K562 (cell line): ENCODE data around the gene ATAD3C. TPM values are rescaled to one million over a fixed set of nuclear protein-coding genes. Genes with fewer than 3 reads are reported as not detected.

Experiments used
- ARNT ChIP-seq, 2 experiments: fragments of 450-650 bp; IDR thresholded peaks; 2 replicates each; pipeline ENCODE4 v1.6.1; 2016; ENCODE audit warnings: mild to moderate bottlenecking in 1 of 2
- ASH1L ChIP-seq: fragments of 450-650 bp; IDR thresholded peaks from 2 replicates; pipeline ENCODE4 v1.6.1; 2018; ENCODE audit warnings: borderline replicate concordance, mild to moderate bottlenecking, low read depth; ENCODE audit not compliant: partially characterized antibody
- CBX1 ChIP-seq: sonication (generic); IDR thresholded peaks from 2 replicates; pipeline ENCODE4 v1.6.1; 2016; ENCODE audit warnings: antibody characterized with exemption, low read depth, mild to moderate bottlenecking
- CREB3L1 ChIP-seq: fragments of 450-650 bp; IDR thresholded peaks from 2 replicates; pipeline ENCODE4 v1.6.1; 2014; ENCODE audit warnings: low read depth, mild to moderate bottlenecking, moderate library complexity, borderline replicate concordance
- ELF1 ChIP-seq: fragments of 200-800 bp; sonication (Bioruptor generic); IDR thresholded peaks from 2 replicates; pipeline ENCODE4 v1.6.1; 2016; ENCODE audit warnings: missing genetic modification characterization, missing compliant biosample characterization
- HLTF ChIP-seq: fragments of 450-650 bp; IDR thresholded peaks from 2 replicates; pipeline ENCODE4 v1.6.1; 2016
- KLF13 ChIP-seq: fragments of 450-650 bp; IDR thresholded peaks from 2 replicates; pipeline ENCODE4 v1.6.1; 2016; ENCODE audit warnings: missing genetic modification characterization, low read depth, mild to moderate bottlenecking, missing compliant biosample characterization, moderate library complexity, borderline replicate concordance
- SIN3B ChIP-seq: fragments of 450-650 bp; IDR thresholded peaks from 2 replicates; pipeline ENCODE4 v1.6.1; 2017; ENCODE audit warnings: low read depth, mild to moderate bottlenecking, moderate library complexity
- SMAD3 ChIP-seq: fragments of 450-650 bp; formaldehyde crosslinking; conservative IDR thresholded peaks from 2 replicates; pipeline ENCODE4 v1.4.0; 2020; ENCODE audit warnings: mild to moderate bottlenecking
- SRSF9 ChIP-seq: fragments of 200-400 bp; formaldehyde crosslinking; IDR thresholded peaks from 2 replicates; pipeline ENCODE4 v1.6.1; 2017; ENCODE audit warnings: low read depth, low read length, borderline replicate concordance
- TCF3 ChIP-seq: sonication (generic); formaldehyde crosslinking; IDR thresholded peaks from 2 replicates; pipeline ENCODE4 v1.4.0; 2020; ENCODE audit warnings: mild to moderate bottlenecking, missing genetic modification reagents
- TEAD2 ChIP-seq: fragments of 450-650 bp; IDR thresholded peaks from 2 replicates; pipeline ENCODE4 v1.6.1; 2016; ENCODE audit warnings: missing genetic modification characterization, control low read depth, missing compliant biosample characterization
- U2AF2 ChIP-seq: fragments of 200-400 bp; formaldehyde crosslinking; optimal IDR thresholded peaks from 2 replicates; pipeline ENCODE3; 2017; ENCODE audit warnings: low read depth, mild to moderate bottlenecking, low read length
- ZBTB43 ChIP-seq: sonication (generic); formaldehyde crosslinking; IDR thresholded peaks from 2 replicates; pipeline ENCODE4 v1.8.0; 2023; ENCODE audit warnings: mild to moderate bottlenecking, missing genetic modification reagents
- ZFP36 ChIP-seq: fragments of 150-350 bp; IDR thresholded peaks from 2 replicates; pipeline ENCODE4 v1.6.1; 2018; ENCODE audit warnings: low read length, low read depth; ENCODE audit not compliant: partially characterized antibody
- ZNF318 ChIP-seq, 2 experiments: fragments of 450-650 bp; IDR thresholded peaks; 2 replicates each; pipeline ENCODE4 v1.6.1; 2016; ENCODE audit warnings: mild to moderate bottlenecking in 2 of 2, borderline replicate concordance in 1 of 2, low read depth in 1 of 2, moderate library complexity in 1 of 2
- ZNF57 ChIP-seq: fragments of 450-650 bp; formaldehyde crosslinking; IDR thresholded peaks from 2 replicates; pipeline ENCODE4 v1.4.0; 2020; ENCODE audit warnings: mild to moderate bottlenecking, moderate library complexity
- ZNF830 ChIP-seq: fragments of 250-450 bp; sonication (Bioruptor Pico); IDR thresholded peaks from 2 replicates; pipeline ENCODE4 v1.5.0; 2021; ENCODE audit warnings: mild to moderate bottlenecking
- polyA plus RNA-seq, 8 experiments: library from polyadenylated mRNA; depleted of rRNA in 4 of 8; stranded (reverse) in 5 of 8; unstranded in 3 of 8; fragments of >200 nt; fragmentation: Nextera tagmentation in 2 of 8; fragmentation: Illumina TruSeq in 1 of 8; extraction: Ambion mirVana in 2 of 8; extraction: Trizol in 1 of 8; gene quantifications; 2 replicates each; pipeline versions ENCODE4 v1.2.1 to v1.2.3, GENCODE V29; 2011 to 2014; ENCODE audit warnings: inconsistent platforms in 1 of 8, missing spikeins in 1 of 8
- total RNA-seq, 7 experiments: library from RNA; depleted of rRNA in 6 of 7; stranded (reverse); fragments of >200 nt in 6 of 7; fragmentation: Illumina TruSeq in 2 of 7; extraction: Trizol in 2 of 7; gene quantifications; 2 replicates each; pipeline versions ENCODE4 v1.2.1 to v1.2.3, GENCODE V29; 2011 to 2021; ENCODE audit warnings: low replicate concordance in 1 of 7

Gene ATAD3C
- total and polyA plus RNA-seq, 9 of the 15 experiments (the other 6 are each of a cell fraction or from before 2014, with no cell fraction given), result 0.03 to 0.18 TPM; not detected in 7

GRCh38 chr1:1407636-1408318 is 41.7 kb upstream of the ATAD3C start (continued):
- TF ChIP-seq TEAD2 (tag) (no peak), TCF3 (CRISPR knock-in tag) (no peak), SRSF9 (no peak), ZNF318 (IDR thresholded peaks at IDR 0.05; ENCODE audit: borderline replicate concordance in 1 of 2, low read depth in 1 of 2) (no peak), ZBTB43 (CRISPR knock-in tag) (no peak), ZNF830 (CRISPR knock-in tag) (no peak), ARNT (IDR thresholded peaks at IDR 0.05) (peak in 1 of 2 experiments; percentile 31; a peak in 2 of 4 replicates), ASH1L (no peak), U2AF2 (no peak), CREB3L1 (no peak), ELF1 (tag) (no peak), HLTF (no peak), SIN3B (no peak), CBX1 (no peak), ZNF57 (no peak), KLF13 (tag) (0 out of 2 replicates have a peak, but pooled peaks have one; percentile 58), SMAD3 (CRISPR knock-in tag) (no peak), ZFP36 (no peak)
